HG02759 (cell line): ENCODE data around the gene SLAMF6.
"Not testable (repeated sequence)": the region's sequence is repeated elsewhere in the genome, so short reads cannot be mapped to it uniquely, and the experiment has no call there.

Source experiments
- ATAC-seq: cut with Tn5 transposase; IDR thresholded peaks from one replicate; pipeline ENCODE4 v1.9.1; 2021; ENCODE audit warnings: mild to moderate bottlenecking, moderate library complexity; ENCODE audit not compliant: unreplicated experiment

The SLAMF6 gene

GRCh38 chr1:160544647-160545046, 21.6 kb upstream of the SLAMF6 start:
- ATAC-seq = no peak

DNA sequence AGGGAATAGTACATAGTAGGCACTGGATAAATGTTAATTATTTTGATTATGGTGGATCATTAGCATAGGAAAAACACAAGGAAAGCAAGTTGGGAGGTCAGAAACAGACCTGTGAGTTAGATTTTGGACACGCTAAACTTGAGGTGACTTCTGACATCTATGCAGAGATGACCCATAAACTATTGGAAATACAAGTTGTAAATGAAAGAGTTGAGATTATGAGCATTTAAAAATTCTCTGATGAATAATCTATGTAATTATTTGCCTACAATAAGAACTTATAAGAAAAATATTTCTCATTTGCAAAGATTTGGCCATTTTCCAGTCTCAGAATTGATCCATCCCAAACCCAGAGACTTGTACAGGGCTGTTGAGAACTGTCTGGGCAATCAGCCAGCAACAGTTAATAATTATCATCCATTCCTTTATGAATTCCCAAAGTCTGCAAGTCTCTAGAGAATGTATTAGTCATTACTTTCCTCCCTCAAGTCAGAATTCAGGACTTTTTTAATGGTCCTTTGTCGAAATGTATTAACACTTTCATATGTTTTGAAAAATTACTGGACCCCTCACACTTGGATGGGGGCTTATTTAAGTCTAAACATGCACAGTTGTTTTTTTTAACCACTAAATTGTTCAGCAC, 19.4 kb upstream of the SLAMF6 start:
- ATAC-seq = no peak

GRCh38 chr1:160541622-160542302, 18.7 kb upstream of the SLAMF6 start:
- no peak for ATAC-seq

GRCh38 chr1:160540859-160541233, 17.8 kb upstream of the SLAMF6 start:
- no peak for ATAC-seq

DNA sequence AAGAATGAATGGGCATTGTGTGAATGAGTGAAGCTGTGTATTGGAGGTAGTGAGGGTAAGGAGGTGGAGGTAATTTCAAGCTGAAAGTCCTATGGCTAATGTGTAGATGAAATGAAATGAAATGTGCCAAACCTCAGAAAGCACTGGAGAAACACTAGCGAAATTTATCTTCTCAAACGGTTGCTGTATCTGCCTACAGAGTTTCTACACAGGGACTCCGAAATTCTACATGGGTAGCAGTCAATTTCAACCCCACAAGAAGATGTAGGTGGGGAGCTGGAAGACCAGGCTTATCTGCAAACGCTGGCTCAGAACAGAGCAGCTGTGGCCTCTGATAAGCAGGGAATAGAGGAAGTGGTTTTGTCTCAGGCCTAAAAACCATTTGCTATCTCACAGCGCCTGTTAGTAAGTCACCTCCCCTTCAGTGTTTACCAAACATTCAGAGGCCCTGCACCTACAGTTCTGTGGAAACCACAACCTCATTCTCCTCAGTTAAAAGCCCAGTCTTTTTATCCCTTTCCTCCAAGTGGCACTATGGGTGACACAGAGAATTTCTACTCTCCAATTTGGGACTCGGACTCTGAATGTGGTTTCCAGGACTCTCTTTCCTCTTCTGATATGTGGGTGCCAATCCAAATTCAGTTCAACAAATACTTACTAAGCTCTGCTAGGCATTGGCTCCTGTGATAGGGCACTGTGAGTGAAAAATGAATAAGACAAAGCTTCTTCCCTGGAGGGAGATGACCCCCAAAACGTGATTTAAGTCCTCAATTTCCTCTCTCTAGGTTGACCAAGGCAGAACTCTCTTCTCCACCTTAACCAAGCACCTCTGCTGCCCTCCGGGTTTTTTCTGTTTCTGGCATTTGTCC, 17.2 kb upstream of the SLAMF6 start:
- peak; percentile 94 for ATAC-seq

GRCh38 chr1:160539684-160539989, 16.6 kb upstream of the SLAMF6 start:
- no peak for ATAC-seq

DNA sequence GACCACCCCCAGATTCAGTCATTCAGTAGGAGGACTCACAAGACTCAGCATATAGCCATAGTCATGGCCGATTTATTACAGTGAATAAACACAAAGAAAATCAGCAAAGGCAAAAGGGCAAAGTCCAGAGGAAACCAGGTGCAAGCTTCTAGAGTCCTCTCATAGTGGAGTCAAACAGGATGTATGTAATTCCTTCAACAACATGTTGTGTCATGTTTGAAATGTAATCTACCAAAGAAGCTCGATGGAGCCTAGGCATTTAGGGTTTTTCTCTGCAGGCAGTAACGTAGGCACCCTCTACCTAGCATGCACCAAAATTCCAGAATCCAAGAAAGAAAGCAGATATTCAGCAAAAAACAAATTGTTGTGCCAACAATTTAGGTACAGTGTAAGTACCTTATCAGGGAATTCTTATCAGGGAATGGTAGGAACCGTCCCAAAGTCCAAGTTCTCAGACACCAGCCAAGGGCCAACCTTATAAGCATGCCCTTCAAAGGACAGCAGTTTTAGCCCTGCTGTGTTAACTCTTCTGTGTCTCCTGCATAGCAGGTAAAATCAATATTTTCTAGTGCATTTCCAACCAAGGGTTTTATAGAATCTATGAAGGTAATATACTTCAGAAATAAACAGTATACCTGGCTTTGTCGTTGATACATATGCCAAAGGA, 16.1 kb upstream of the SLAMF6 start:
- ATAC-seq = no peak

DNA sequence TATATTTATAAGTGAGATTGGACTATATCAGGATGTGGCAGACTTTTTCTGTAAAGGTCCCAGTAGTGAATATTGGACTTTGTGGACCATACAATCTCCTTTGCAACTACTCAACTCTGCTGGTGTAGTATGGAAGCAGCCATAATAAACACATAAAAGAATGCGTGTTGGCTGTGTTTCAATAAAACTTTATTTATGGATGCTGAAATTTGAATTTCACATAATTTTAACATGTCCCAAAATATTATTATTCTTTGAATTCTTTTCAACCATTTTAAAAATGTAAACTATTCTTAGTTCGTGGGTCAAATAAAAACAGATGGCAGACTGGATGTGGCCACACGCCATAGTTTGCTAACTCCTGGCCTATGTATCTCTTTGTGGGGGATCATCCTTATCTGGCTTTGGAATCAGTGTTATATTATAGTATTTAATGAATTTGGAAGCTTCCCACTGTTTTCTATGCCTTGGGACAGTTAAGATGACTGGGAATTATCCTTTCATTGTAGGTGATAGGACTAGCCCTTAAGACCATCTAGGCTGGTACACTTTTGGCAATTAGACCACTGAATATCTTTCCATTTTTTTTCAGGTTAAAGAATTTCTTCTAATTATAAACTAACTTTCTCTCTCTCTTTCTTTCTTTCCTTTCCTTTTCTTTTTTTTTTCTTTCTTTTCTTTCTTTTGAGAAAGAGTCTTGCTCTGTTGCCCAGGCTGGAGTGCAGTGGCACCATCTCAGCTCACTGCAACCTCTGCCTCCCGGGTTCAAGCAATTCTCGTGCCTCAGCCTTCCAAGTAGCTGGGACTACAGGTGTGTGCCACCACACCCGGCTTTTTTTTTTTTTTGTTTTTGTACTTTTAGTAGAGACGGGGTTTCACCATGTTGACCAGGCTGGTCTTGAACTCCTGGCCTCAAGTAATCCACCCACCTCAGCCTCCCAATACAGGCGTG, 14.9 kb upstream of the SLAMF6 start:
- ATAC-seq = no peak

- no peak for ATAC-seq
Measured at GRCh38 chr1:160534823-160535605, 12.0 kb upstream of the SLAMF6 start.

DNA sequence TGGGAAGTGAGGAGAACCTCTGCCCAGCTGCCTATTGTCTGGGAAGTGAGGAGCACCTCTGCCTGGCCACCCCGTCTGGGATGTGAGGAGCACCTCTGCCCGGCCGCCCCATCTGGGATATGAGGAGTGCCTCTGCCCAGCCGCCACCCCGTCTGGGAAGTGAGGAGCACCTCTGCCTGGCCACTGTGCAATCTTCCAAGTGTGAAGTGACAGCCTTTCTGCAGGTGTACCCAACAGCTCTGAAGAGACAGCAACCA, 9.4 kb upstream of the SLAMF6 start:
- not testable (repeated sequence) for ATAC-seq

GRCh38 chr1:160531809-160532556, 8.9 kb upstream of the SLAMF6 start:
- ATAC-seq = not testable (repeated sequence)

DNA sequence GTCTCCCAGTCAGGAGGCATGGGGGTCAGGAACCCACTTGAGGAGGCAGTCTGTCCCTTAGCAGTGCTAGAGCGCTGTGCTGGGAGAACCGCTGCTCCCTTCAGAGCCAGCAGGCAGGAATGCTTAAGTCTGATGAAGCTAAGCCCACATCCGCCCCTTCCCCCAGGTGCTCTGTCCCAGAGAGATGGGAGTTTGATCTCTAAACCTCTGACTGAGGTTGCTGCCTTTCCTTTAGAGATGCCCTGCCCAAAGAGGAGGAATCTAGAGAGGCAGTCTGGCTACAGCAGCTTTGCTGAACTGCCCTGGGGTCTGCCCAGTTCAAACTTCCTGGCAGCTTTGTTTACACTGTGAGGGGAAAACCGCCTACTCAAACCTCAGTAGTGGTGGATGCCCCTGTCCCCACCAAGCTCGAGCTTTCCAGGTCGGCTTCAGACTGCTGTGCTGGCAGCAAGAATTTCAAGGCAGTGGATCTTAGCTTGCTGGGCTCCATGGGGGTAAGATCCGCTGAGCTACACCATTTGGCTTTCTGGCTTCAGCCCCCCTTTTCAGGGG, 6.4 kb upstream of the SLAMF6 start:
- not testable (repeated sequence) for ATAC-seq

- ATAC-seq = not testable (repeated sequence)
Measured at GRCh38 chr1:160523789-160524188, 734 bp upstream of the SLAMF6 start.

DNA sequence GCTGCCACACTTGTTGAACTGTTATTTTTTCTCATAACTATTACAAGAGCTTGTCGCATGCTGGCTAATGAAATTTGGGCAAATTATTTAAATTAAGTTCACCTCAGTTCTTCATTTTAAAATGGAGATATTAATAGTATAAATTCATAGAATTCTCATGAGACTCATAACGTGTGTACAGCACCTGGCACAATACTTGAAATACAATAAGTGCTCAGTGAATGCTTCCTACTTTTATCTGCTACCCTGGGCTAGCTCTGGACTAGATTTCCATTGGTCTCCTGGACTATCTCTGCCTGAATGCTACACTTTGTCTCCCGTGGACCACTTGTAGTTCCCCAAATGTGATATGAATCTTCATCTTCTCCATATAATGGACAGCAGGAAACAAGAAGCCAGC, 919 bp downstream of the SLAMF6 start:
- peak; percentile 16 for ATAC-seq

DNA sequence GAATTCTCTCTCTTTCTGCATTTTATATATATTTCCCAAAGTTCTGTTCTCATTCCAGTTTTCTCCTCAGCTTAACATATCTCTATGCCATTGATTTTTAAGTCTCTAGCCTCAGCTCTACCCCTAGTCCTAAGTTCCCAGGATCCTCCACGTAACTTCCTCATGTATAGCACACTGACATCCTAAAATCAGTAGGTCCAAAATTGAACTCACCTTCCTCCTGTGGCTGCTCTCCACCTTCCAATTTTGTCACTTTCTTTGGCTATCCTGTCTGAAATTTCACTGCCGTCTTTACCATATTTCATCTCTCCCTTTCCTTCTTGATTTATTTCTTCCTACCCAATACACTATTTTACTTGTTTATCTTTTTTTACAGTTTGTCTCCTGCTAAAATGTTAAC, 1.5 kb downstream of the SLAMF6 start:
- no peak for ATAC-seq

DNA sequence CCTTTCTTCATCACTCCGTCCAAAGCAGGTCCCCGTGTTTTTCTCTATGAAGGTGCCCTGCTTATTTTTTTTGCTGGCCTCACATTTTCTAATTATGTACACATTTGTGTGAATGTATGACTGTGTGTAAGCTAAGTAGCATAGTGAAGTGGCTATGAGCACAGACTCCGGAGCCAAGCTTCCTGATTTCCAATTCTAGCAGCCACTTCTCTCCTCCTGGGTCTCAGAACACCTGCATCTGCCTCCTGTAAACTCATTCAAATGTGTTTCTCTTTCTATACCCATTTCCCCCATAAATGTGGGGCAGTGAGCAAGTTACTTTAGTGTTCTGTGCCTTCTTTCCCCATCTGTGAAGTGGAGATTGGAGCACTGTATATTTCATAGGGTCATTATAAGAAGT, 2.1 kb downstream of the SLAMF6 start:
- ATAC-seq = peak; percentile 32

- no peak for ATAC-seq
Measured at GRCh38 chr1:160520582-160520981, 2.5 kb downstream of the SLAMF6 start.

DNA sequence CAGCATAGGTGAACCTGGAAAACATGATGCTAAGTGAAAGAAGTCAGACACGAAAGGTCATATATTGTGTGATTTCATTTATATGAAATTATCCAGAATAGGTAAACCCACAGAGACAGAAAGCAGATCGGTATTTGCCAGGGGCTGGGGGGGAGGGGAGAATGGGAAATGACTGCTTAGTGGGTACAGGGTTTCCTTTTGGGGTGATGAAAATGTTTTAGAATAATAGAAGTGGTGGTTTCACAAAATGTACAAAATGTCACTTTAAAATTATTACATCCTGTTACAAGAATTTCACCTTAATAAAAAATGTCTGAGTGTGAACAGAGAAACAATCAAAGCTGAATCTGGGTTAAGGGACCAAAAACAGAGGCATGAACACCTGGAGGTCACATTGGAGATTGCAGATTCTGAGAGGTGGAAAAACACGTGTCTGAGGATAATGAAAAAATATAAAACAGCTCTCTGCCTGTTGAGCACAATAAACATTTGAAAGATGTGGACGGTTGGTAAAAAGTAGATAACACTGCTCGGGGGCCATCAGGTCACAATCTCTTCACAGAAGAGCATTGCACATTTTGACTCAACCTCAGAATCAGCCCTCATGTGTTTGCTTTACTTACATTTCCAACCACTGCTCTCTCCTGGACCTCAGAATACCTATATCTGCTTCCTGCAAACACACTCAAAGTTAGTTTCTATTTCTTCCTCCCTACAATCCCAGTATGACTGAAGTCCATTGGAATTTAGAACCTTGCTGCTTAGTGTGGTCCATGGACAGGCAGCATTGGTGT, 3.2 kb downstream of the SLAMF6 start:
- peak; percentile 50 for ATAC-seq
